ENCODE data around the gene CNTNAP2.

Gene CNTNAP2

GRCh38 chr7:146443102-146443501, 326.5 kb downstream of the CNTNAP2 start:
- no peak for DNase-seq

- no peak for DNase-seq
Observed at GRCh38 chr7:146449625-146450024, 333.0 kb downstream of the CNTNAP2 start.

GRCh38 chr7:146455091-146455655, 338.6 kb downstream of the CNTNAP2 start:
- DNase-seq, result no peak

- DNase-seq, result no peak
Observed at GRCh38 chr7:146479040-146479439, 362.4 kb downstream of the CNTNAP2 start.

GRCh38 chr7:146486519-146486918, 369.9 kb downstream of the CNTNAP2 start:
- no peak for DNase-seq

GRCh38 chr7:146492017-146492416, 375.4 kb downstream of the CNTNAP2 start:
- no peak for DNase-seq

GRCh38 chr7:146494952-146495596, 378.5 kb downstream of the CNTNAP2 start:
- DNase-seq, result no peak

- no peak for DNase-seq
Observed at GRCh38 chr7:146496657-146497056, 380.1 kb downstream of the CNTNAP2 start.

- no peak for DNase-seq
Observed at GRCh38 chr7:146499970-146500369, 383.4 kb downstream of the CNTNAP2 start.

GRCh38 chr7:146503844-146504243, 387.2 kb downstream of the CNTNAP2 start:
- no peak for DNase-seq

GRCh38 chr7:146510088-146510680, 393.6 kb downstream of the CNTNAP2 start:
- DNase-seq, result no peak

GRCh38 chr7:146514304-146514703, 397.7 kb downstream of the CNTNAP2 start:
- no peak for DNase-seq

GRCh38 chr7:146528581-146528980, 412.0 kb downstream of the CNTNAP2 start:
- no peak for DNase-seq

GRCh38 chr7:146539836-146540235, 423.2 kb downstream of the CNTNAP2 start:
- no peak for DNase-seq

- DNase-seq, result no peak
Observed at GRCh38 chr7:146542101-146542500, 425.5 kb downstream of the CNTNAP2 start.

GRCh38 chr7:146544748-146545147, 428.1 kb downstream of the CNTNAP2 start:
- no peak for DNase-seq

- no peak for DNase-seq
Observed at GRCh38 chr7:146548816-146549215, 432.2 kb downstream of the CNTNAP2 start.

GRCh38 chr7:146554556-146554955, 438.0 kb downstream of the CNTNAP2 start:
- DNase-seq, result no peak

- no peak for DNase-seq
Observed at GRCh38 chr7:146557971-146558469, 441.4 kb downstream of the CNTNAP2 start.

GRCh38 chr7:146565872-146566271, 449.3 kb downstream of the CNTNAP2 start:
- DNase-seq, result no peak

- no peak for DNase-seq
Observed at GRCh38 chr7:146575903-146576302, 459.3 kb downstream of the CNTNAP2 start.

- DNase-seq, result no peak
Observed at GRCh38 chr7:146591976-146592375, 475.4 kb downstream of the CNTNAP2 start.

GRCh38 chr7:146606628-146607027, 490.0 kb downstream of the CNTNAP2 start:
- DNase-seq, result no peak

GRCh38 chr7:146619641-146620040, 503.0 kb downstream of the CNTNAP2 start:
- DNase-seq, result no peak
